Measurements from ENCODE around the gene KBTBD6.
"Not testable (repeated sequence)": the region's sequence is repeated elsewhere in the genome, so short reads cannot be mapped to it uniquely, and the experiment has no call there.

The KBTBD6 gene

GRCh38 chr13:41131660-41132511, 716 bp downstream of the KBTBD6 start:
- FAIRE-seq = not testable (repeated sequence)

- not testable (repeated sequence) for FAIRE-seq
Observed at GRCh38 chr13:41131189-41131588, 1.4 kb downstream of the KBTBD6 start.

GRCh38 chr13:41130356-41130755, 2.2 kb downstream of the KBTBD6 start:
- FAIRE-seq = no peak

GRCh38 chr13:41127701-41128100, 4.9 kb downstream of the KBTBD6 start:
- no peak for FAIRE-seq

- FAIRE-seq = no peak
Observed at GRCh38 chr13:41122838-41123237, 9.8 kb downstream of the KBTBD6 start.

- no peak for FAIRE-seq
Observed at GRCh38 chr13:41117869-41118268, 14.7 kb downstream of the KBTBD6 start.

- FAIRE-seq = no peak
Observed at GRCh38 chr13:41111454-41111853, 21.1 kb downstream of the KBTBD6 start.

- no peak for FAIRE-seq
Observed at GRCh38 chr13:41107584-41108014, 25.0 kb downstream of the KBTBD6 start.

GRCh38 chr13:41107104-41107571, 25.5 kb downstream of the KBTBD6 start:
- FAIRE-seq = no peak

GRCh38 chr13:41099986-41100385, 32.6 kb downstream of the KBTBD6 start:
- no peak for FAIRE-seq

- FAIRE-seq = no peak
Observed at GRCh38 chr13:41098761-41099160, 33.8 kb downstream of the KBTBD6 start.

GRCh38 chr13:41095681-41096080, 36.9 kb downstream of the KBTBD6 start:
- not testable (repeated sequence) for FAIRE-seq

GRCh38 chr13:41085961-41086585, 46.5 kb downstream of the KBTBD6 start:
- FAIRE-seq = no peak

- FAIRE-seq = no peak
Observed at GRCh38 chr13:41079725-41080124, 52.9 kb downstream of the KBTBD6 start.

All from G401.6 (cell line).